ENCODE measurements around the gene VGF.

- TF ChIP-seq, protein P1, sequence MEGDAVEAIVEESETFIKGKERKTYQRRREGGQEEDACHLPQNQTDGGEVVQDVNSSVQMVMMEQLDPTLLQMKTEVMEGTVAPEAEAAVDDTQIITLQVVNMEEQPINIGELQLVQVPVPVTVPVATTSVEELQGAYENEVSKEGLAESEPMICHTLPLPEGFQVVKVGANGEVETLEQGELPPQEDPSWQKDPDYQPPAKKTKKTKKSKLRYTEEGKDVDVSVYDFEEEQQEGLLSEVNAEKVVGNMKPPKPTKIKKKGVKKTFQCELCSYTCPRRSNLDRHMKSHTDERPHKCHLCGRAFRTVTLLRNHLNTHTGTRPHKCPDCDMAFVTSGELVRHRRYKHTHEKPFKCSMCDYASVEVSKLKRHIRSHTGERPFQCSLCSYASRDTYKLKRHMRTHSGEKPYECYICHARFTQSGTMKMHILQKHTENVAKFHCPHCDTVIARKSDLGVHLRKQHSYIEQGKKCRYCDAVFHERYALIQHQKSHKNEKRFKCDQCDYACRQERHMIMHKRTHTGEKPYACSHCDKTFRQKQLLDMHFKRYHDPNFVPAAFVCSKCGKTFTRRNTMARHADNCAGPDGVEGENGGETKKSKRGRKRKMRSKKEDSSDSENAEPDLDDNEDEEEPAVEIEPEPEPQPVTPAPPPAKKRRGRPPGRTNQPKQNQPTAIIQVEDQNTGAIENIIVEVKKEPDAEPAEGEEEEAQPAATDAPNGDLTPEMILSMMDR (IDR thresholded peaks at IDR 0.05), result no peak
- no peak for TF ChIP-seq POLR2A (IDR thresholded peaks at IDR 0.05)
Observed at GRCh38 chr7:101129603-101130117, 35.7 kb downstream of the VGF start.
